GM21786 (cell line): ENCODE data around the gene SSBP3.

ENCODE experiments used
- ATAC-seq: cut with Tn5 transposase; IDR thresholded peaks from one replicate; pipeline ENCODE4 v1.9.1; 2021; ENCODE audit not compliant: unreplicated experiment

Gene SSBP3

DNA sequence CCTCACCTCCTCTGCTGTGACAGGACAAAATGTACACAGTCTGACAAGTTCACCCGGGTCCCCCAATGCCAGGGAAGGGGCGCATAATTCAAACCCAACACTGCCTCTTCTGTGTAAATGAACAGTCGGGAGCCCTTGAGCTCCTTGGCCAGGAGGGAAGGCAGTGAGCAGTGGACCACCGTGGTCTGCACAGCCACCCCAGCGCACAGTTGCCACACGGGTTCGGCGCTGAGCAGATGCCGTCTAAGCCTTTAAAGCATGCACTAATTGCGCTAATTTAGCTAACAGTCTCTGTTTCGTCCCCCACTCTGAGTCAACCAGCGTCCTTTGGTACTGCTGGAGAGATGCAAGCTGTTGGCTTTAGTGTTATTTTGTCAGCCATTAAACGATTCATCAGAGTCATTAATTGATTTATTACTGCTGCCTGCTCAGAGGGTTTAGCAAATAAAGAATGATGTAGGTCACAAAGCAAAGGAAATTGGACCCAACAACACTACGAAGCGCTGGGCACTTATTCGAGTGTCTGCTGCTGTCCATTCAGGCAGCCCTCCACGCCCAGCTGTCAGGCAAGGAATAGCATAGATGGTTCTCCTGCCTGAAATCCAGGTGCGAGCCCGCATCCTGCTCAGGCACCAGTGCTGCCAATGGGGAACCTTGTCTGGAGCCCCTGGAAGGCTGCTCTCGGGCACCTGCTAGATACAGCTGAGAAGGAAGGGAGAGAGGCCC, 114.8 kb downstream of the SSBP3 start:
- ATAC-seq, result no peak

DNA sequence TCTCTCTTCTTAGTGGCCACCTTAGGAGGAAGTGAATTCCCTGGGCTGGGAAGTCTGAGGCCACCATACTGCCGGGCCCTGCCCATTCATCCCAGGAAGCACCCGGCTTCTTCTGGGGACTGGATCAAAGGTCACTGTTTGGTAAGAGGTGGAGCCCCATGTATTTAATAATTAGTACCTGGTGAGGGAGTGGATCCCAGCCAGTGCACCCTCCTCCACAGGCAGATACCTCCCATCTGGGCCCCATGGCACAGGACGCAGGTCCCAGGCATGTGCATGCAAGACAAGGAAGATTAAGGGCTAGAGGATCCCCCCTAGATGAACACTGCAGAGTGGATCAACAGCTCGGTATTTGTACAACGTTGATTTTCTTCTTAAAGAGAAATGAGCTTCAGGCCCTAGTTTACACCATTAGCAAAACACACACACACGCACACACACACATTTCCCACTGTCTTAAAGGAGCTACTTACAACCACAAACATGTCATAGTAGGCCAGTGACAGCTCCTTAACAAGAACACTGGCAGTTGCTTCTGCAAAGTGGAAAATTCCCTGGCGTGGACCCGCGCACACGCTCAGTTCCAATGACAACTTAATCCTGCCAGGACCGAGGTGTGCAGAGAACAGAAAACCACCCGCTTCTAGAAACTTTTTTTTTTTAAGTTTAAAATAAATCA, 115.5 kb downstream of the SSBP3 start:
- ATAC-seq, result no peak

GRCh38 chr1:54289712-54290233, 116.4 kb downstream of the SSBP3 start:
- ATAC-seq, result no peak

- ATAC-seq, result no peak
Measured at GRCh38 chr1:54287801-54288211, 118.4 kb downstream of the SSBP3 start.

- ATAC-seq, result no peak
Measured at GRCh38 chr1:54287176-54287650, 119.0 kb downstream of the SSBP3 start.

- no peak for ATAC-seq
Measured at GRCh38 chr1:54285815-54286345, 120.3 kb downstream of the SSBP3 start.

- ATAC-seq, result no peak
Measured at GRCh38 chr1:54284781-54285529, 121.2 kb downstream of the SSBP3 start.

- ATAC-seq, result no peak
Measured at GRCh38 chr1:54283635-54284385, 122.4 kb downstream of the SSBP3 start.

DNA sequence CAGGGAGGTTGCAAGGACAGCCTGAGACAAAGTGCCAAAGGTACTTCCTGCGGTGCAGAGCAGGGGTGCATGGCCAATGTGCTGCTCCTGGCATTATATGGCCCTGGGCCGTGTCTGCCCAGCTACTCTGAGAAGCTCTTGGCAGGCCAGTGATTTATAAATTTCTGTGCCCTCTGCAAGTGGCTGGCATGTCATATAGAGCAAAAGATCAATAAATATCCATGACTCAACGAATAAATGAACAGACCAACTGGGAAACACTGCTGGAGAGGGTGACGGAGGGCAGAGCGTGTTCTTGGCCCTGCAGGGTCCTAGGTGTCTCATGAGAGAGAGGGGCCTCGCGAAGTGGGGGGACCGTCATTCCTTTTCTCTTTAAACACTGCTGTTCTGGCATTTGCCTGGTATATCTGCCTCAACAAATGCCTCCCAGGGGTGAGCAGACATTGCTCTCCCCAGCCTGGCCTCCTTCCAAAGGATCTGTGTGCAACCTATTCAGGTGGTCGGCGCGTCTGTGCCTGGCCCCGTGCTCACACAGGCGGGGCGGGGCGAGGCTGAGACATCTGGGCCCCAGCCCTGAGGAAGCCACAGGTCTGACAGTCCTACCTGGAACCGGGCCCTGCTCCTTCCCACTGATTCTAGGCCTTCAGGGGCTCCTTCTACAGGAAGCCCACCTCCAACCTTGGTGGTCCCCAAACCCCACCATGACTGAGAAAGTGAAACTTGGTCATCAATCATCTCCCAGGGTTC, 123.9 kb downstream of the SSBP3 start:
- no peak for ATAC-seq

- ATAC-seq, result no peak
Measured at GRCh38 chr1:54280651-54281050, 125.5 kb downstream of the SSBP3 start.

- ATAC-seq, result no peak
Measured at GRCh38 chr1:54279457-54279856, 126.7 kb downstream of the SSBP3 start.

GRCh38 chr1:54278941-54279422, 127.2 kb downstream of the SSBP3 start:
- ATAC-seq, result no peak

GRCh38 chr1:54277451-54278341, 128.5 kb downstream of the SSBP3 start:
- ATAC-seq, result peak; percentile 55

DNA sequence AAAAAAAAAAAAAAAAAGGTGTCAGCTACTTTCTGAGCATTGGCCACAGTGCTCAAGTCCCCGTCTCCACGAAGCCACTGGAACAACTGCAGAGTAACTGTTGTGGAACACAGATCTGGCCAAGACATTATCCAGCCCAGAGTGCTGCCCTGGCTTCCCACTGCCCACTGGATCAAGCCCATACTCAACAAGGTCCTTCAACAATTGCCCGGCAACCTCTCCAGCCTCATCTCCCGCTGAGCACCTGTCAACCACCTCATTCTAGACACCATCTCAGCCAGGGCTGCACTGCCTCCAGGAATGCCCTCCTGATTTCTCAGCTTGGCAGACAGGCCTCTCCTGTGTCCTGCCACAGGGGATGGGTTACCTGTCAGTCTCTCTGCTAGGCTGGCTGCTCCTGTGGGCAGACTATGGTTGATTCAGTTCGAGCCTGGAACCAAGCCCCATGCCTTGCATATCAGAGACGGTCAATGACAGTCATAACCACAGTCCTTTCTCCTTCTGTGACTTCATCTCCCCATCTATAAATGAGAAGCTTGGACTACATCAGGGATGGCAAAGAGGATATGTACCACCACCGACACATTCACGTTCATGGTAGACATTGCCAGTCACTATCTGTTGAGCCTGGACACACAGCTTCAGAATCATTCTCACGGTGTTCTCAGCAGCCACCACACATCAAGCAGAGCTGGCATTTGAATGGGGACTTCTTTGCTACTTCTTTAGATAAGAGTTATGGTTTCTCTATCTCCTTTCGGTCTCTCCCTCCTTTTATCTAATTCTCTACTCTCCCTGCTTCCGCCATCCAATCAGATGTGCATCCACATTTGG, 129.4 kb downstream of the SSBP3 start:
- no peak for ATAC-seq

GRCh38 chr1:54275349-54275748, 130.8 kb downstream of the SSBP3 start:
- no peak for ATAC-seq

- ATAC-seq, result no peak
Measured at GRCh38 chr1:54274881-54275280, 131.3 kb downstream of the SSBP3 start.

DNA sequence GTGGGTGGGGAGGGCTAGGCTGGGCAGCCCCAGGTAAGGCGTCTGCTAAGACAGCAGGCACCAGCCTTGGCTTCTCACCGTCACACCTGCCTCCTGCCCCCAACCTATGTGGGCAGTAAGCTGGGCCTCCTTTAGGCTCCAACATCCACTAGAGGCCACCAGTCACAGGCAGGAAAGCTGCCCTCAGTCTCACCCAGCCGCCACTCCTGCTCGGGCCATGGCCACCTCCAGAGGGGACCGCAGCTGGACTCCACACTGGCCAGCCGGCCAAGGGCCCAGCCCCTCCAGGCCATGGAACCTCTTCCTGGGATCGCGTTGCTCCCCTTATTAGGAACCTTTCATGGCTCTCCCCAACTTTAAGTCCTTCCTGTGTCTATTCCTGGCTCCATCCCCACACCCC, 131.7 kb downstream of the SSBP3 start:
- ATAC-seq, result no peak

- ATAC-seq, result no peak
Measured at GRCh38 chr1:54273795-54274163, 132.4 kb downstream of the SSBP3 start.
